Measurements from ENCODE around the gene TNFRSF21. TPM values are rescaled to one million over a fixed set of nuclear protein-coding genes. Genes with fewer than 3 reads are reported as not detected.

Gene TNFRSF21
- total and polyA plus RNA-seq, 2 of the 8 experiments (the other 6 are each of a cell fraction or from before 2014, with no cell fraction given) = 16.4 to 52.7 TPM

DNA sequence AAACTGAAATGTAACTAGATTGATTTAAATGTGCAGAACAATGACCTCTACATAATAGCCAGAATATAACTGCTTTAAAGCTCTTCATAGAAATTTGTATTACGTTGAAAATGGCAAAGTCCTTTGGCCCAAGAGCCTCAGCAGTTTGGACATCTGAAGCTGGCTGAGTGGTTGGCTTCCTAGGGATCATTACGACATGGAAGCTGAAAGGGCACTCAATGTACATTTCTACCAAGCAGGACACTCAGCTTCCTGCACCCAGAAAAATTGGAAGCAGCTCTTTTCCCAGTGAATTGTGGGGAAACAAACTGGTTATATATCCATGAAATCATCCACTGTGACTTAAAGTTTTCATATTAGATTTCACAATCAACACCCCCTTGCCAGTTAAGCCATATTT is 40.2 kb upstream of the TNFRSF21 start (continued):
- no peak for TF ChIP-seq EP300 (IDR thresholded peaks at IDR 0.05; ENCODE audit: borderline replicate concordance in 1 of 2, low read depth in 2 of 2, low read length in 2 of 2)
- no peak for TF ChIP-seq SP1 (IDR thresholded peaks at IDR 0.05; ENCODE audit: low read depth, low read length)
- no peak for TF ChIP-seq SAP30 (IDR thresholded peaks at IDR 0.05; ENCODE audit: insufficient read depth, insufficient replicate concordance, low read length)
